ENCODE results near the gene OPN5. TPM values are rescaled to one million over a fixed set of nuclear protein-coding genes. Genes with fewer than 3 reads are reported as not detected.

The OPN5 gene
- total RNA-seq = not detected

- 83% methylated on average over 8 of the region's 8 CpGs for WGBS
- no peaks in the 10 kb centered on the region for H3K9me3 ChIP-seq
- no peak for DNase-seq (ENCODE audit: extremely low spot score)
- H3K27me3 ChIP-seq = no peaks in the 10 kb centered on the region
- intact Hi-C loops (cut with DNase I) = loop anchor here (2.0 to 10.0 kb wide), 4 partner anchors 65 to 1623 kb away; no protein-coding TSS in a partner anchor
- no peak within 1 kb of the TSS for H3K4me3 ChIP-seq
- H3K4me1 ChIP-seq = peaks cover 0 to 6% (median 4%) of the 10 kb centered on the region in 4 donors
- no peak within 1 kb of the TSS for H3K27ac ChIP-seq (replicated peaks in 1 of 4)
- no peak for TF ChIP-seq EP300 (IDR thresholded peaks at IDR 0.05)
- TF ChIP-seq POLR2A (IDR thresholded peaks at IDR 0.05; ENCODE audit: low read depth) = no peak
- no peak for TF ChIP-seq POLR2AphosphoS5 (IDR thresholded peaks at IDR 0.05)
- TF ChIP-seq CTCF (IDR thresholded peaks at IDR 0.05) = no peak
- no peaks in the 10 kb centered on the region for H3K36me3 ChIP-seq
Observed at GRCh38 chr6:47781732-47782131, at the start of gene OPN5. Gene OPN5, plus strand, starts transcription at chr6:47782032. Its CDS starts 35 bp downstream, at chr6:47782067.

- DNase-seq (ENCODE audit: extremely low spot score) = no peak
- Histone ChIP-seq H3K27ac (replicated peaks in 1 of 4) (no peak overlapping the region), H3K4me1 (peaks cover 0 to 5% (median 0%) of the 10 kb centered on the region in 4 donors), H3K9me3 (no peaks in the 10 kb centered on the region), H3K4me3 (no peak overlapping the region), H3K36me3 (no peaks in the 10 kb centered on the region), H3K27me3 (no peaks in the 10 kb centered on the region)
- TF ChIP-seq CTCF (IDR thresholded peaks at IDR 0.05) (peak in 1 of 3 experiments; percentile 19), POLR2A (IDR thresholded peaks at IDR 0.05; ENCODE audit: low read depth) (no peak), POLR2AphosphoS5 (IDR thresholded peaks at IDR 0.05) (no peak)
- 33% methylated on average over 2 of the region's 2 CpGs for WGBS
- intact Hi-C loops (cut with DNase I) = no loop called here
Observed at GRCh38 chr6:47733879-47734558, 47.8 kb upstream of the OPN5 start.

- Histone ChIP-seq H3K9me3 (no peaks in the 10 kb centered on the region), H3K36me3 (no peaks in the 10 kb centered on the region), H3K27me3 (no peaks in the 10 kb centered on the region), H3K27ac (replicated peaks in 1 of 4) (no peak overlapping the region), H3K4me1 (peaks cover 0 to 5% (median 0%) of the 10 kb centered on the region in 4 donors), H3K4me3 (no peak overlapping the region)
- intact Hi-C loops (cut with DNase I) = no loop called here
- DNase-seq (ENCODE audit: extremely low spot score) = no peak
- TF ChIP-seq EP300 (IDR thresholded peaks at IDR 0.05) (no peak), POLR2A (IDR thresholded peaks at IDR 0.05; ENCODE audit: low read depth) (no peak), POLR2AphosphoS5 (IDR thresholded peaks at IDR 0.05) (no peak), CTCF (IDR thresholded peaks at IDR 0.05) (no peak)
- WGBS = 75% methylated on average over 4 of the region's 4 CpGs
Observed at GRCh38 chr6:47734831-47735481, 46.9 kb upstream of the OPN5 start.

GRCh38 chr6:47736083-47736700 is 45.6 kb upstream of the OPN5 start:
- DNase-seq (ENCODE audit: extremely low spot score) = no peak
- no peaks in the 10 kb centered on the region for H3K27me3 ChIP-seq
- no peaks in the 10 kb centered on the region for H3K9me3 ChIP-seq
- TF ChIP-seq POLR2AphosphoS5 (IDR thresholded peaks at IDR 0.05) (no peak), EP300 (IDR thresholded peaks at IDR 0.05) (no peak), POLR2A (IDR thresholded peaks at IDR 0.05; ENCODE audit: low read depth) (no peak)
- no peak overlapping the region for H3K4me3 ChIP-seq
- no peak overlapping the region for H3K27ac ChIP-seq (replicated peaks in 1 of 4)
- 73% methylated on average over 7 of the region's 7 CpGs for WGBS
- intact Hi-C loops (cut with DNase I) = no loop called here
- H3K4me1 ChIP-seq = peaks cover 0 to 5% (median 1%) of the 10 kb centered on the region in 4 donors
- H3K36me3 ChIP-seq = no peaks in the 10 kb centered on the region

- Histone ChIP-seq H3K36me3 (no peaks in the 10 kb centered on the region), H3K27me3 (no peaks in the 10 kb centered on the region), H3K4me3 (no peak overlapping the region), H3K27ac (replicated peaks in 1 of 4) (no peak overlapping the region), H3K4me1 (peaks cover 5 to 10% (median 8%) of the 10 kb centered on the region in 4 donors), H3K9me3 (no peaks in the 10 kb centered on the region)
- intact Hi-C loops (cut with DNase I) = no loop called here
- no peak for TF ChIP-seq POLR2A (IDR thresholded peaks at IDR 0.05; ENCODE audit: low read depth)
- TF ChIP-seq EP300 (IDR thresholded peaks at IDR 0.05) = no peak
- TF ChIP-seq POLR2AphosphoS5 (IDR thresholded peaks at IDR 0.05) = no peak
- TF ChIP-seq CTCF (IDR thresholded peaks at IDR 0.05) = no peak
- WGBS = 78% methylated on average over 2 of the region's 2 CpGs
- no peak for DNase-seq (ENCODE audit: extremely low spot score)
Observed at GRCh38 chr6:47737406-47737805, 44.4 kb upstream of the OPN5 start.

Measured in esophagus muscularis mucosa (tissue), 4 donors.